ENCODE results near the gene AMBRA1. TPM values are rescaled to one million over a fixed set of nuclear protein-coding genes. Genes with fewer than 3 reads are reported as not detected.

The AMBRA1 gene
- total RNA-seq, 4 donors from 2014 or later: 36.0 to 59.2 (median 51.9) TPM

DNA sequence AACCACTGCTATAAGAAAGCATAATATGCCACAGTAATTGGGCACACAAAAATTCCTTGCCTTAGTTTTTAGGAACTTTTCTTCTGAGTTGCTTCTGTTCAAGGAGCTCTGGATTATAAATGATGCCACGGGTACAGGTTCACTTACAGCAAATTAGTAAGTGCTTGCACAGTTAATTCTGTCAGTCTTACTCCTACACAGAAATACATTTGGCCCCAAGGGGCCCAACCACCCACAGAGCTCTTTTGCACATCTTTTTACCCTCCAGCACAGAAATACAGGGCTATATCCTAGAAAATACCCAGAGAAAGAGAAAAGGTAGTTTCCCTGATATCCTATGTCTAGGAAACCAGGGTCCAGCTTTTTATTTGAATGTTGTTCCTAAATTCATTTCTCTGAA lies 115.6 kb downstream of the AMBRA1 start:
- WGBS, 2 donors: 38 to 85% methylated on average over 1 of the region's 1 CpG
- DNase-seq: no peak
- no peak for TF ChIP-seq POLR2A (IDR thresholded peaks at IDR 0.05)
- TF ChIP-seq, protein P1, sequence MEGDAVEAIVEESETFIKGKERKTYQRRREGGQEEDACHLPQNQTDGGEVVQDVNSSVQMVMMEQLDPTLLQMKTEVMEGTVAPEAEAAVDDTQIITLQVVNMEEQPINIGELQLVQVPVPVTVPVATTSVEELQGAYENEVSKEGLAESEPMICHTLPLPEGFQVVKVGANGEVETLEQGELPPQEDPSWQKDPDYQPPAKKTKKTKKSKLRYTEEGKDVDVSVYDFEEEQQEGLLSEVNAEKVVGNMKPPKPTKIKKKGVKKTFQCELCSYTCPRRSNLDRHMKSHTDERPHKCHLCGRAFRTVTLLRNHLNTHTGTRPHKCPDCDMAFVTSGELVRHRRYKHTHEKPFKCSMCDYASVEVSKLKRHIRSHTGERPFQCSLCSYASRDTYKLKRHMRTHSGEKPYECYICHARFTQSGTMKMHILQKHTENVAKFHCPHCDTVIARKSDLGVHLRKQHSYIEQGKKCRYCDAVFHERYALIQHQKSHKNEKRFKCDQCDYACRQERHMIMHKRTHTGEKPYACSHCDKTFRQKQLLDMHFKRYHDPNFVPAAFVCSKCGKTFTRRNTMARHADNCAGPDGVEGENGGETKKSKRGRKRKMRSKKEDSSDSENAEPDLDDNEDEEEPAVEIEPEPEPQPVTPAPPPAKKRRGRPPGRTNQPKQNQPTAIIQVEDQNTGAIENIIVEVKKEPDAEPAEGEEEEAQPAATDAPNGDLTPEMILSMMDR (IDR thresholded peaks at IDR 0.05): no peak

DNA sequence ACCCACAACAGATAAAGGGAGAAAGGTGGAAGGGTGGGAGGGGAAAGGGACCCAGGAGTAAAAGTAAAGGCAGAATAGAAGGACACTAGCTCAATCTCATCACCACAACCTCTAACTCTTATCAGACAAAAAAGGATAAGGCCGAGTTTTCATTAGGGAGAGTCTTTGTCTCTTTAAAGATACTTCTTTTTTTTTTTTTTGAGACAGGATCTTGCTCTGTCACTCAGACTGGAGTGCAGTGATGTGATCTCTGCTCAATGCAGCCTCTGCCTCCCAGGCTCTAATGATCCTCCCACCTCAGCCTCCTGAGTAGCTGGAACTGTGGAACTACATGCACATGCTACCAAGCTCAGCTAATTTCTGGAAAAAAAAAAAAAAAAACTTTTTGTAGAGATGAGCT lies 116.7 kb downstream of the AMBRA1 start:
- TF ChIP-seq, protein P1 (IDR thresholded peaks at IDR 0.05): no peak
- no peak for TF ChIP-seq POLR2A (IDR thresholded peaks at IDR 0.05)
- no peaks in the 10 kb centered on the region for H3K27me3 ChIP-seq
- DNase-seq: no peak
- no peaks in the 10 kb centered on the region for H3K9me3 ChIP-seq
- H3K36me3 ChIP-seq: no peaks in the 10 kb centered on the region
- no peaks in the 10 kb centered on the region for H3K4me1 ChIP-seq
- no peak overlapping the region for H3K4me3 ChIP-seq (replicated peaks in 1 of 3)
- no peak overlapping the region for H3K27ac ChIP-seq
- WGBS, 2 donors: 90 to 95% methylated on average over 1 of the region's 1 CpG
- intact Hi-C loops (cut with DNase I): no loop called here

More for the DNA sequence above, 115.6 kb downstream of the AMBRA1 start:
- intact Hi-C loops (cut with DNase I): no loop called here
- no peaks in the 10 kb centered on the region for H3K36me3 ChIP-seq
- H3K9me3 ChIP-seq: no peaks in the 10 kb centered on the region
- no peak overlapping the region for H3K27ac ChIP-seq
- no peaks in the 10 kb centered on the region for H3K4me1 ChIP-seq
- no peak overlapping the region for H3K4me3 ChIP-seq (replicated peaks in 1 of 3)
- no peaks in the 10 kb centered on the region for H3K27me3 ChIP-seq

DNA sequence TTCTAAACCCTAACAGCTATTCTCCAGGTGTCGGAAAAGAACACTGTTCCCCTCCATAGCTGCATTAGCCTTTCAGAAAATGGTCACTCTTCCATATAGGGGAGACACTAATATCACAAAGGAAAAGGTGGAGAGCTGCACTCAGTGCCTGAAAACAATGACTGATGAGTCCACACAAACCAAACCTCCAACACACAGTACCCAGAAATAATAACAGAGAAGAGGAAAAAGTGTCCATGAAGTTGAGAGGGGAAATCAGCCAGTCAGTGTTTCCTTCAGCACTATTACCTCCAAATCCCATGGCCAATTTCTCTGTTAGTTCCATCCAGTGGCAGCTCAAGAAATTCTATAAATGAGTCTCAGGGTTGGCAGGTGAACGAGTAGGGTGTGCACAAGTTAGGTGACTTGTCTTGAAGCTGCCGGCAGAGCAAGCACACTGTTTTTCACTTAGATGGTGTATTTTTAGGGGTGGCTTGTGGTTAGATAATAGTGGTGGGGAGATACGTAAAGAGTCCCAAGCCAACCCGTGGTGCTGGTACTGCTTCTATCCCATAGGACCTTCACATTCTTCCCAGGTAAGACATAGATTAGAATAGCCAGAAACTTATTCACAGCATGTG lies 117.8 kb downstream of the AMBRA1 start:
- no peaks in the 10 kb centered on the region for H3K36me3 ChIP-seq
- intact Hi-C loops (cut with DNase I): no loop called here
- DNase-seq: no peak
- TF ChIP-seq POLR2A (IDR thresholded peaks at IDR 0.05): no peak
- TF ChIP-seq, protein P1 (IDR thresholded peaks at IDR 0.05): no peak
- no peaks in the 10 kb centered on the region for H3K4me1 ChIP-seq
- H3K4me3 ChIP-seq (replicated peaks in 1 of 3): no peak overlapping the region
- H3K27ac ChIP-seq: no peak overlapping the region
- 80 to 92% methylated on average over 5 of the region's 5 CpGs for WGBS, 2 donors
- H3K27me3 ChIP-seq: no peaks in the 10 kb centered on the region
- no peaks in the 10 kb centered on the region for H3K9me3 ChIP-seq

DNA sequence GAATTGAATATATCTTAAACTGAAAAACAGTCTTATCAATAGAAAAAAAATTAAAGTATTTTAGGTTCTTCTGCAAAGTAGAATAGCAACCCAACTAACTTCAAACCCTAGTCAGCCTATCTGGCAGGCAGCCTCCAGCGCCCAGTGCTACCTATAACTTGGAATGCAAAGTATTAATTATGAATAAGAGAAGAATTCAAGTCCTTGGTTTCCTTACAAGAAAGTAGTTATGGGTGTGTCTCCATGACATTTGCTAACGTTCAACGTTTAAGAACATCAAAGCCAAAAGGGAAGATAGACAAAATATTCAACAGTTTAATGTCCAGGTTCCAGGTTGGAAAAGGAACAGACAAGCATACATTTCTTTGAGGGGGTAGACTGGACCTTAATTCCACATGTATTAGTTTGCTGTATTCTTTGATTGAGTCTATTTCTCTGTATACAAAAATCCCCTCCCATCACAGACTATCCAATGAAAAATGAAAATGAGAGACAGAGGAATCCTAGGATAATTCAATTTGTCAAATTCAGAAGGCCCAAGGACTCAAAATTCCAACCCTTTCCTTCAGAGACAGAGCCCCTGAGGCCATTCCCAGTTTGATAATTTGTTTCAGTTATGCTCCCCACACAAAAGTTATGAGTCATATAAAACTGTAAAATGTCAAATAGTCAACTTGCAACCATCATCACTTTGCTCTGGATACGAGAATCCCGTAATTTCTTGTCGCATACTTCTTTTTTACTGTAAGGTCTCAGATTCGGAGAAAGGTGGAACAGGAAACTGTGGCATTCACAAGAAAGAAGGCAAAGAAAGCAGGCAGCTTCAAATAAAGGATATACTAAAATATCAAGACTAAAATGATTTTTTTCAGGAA lies 118.5 kb downstream of the AMBRA1 start:
- DNase-seq: no peak
- H3K4me1 ChIP-seq: no peaks in the 10 kb centered on the region
- intact Hi-C loops (cut with DNase I): no loop called here
- no peaks in the 10 kb centered on the region for H3K27me3 ChIP-seq
- H3K36me3 ChIP-seq: no peaks in the 10 kb centered on the region
- no peak for TF ChIP-seq POLR2A (IDR thresholded peaks at IDR 0.05)
- TF ChIP-seq, protein P1 (IDR thresholded peaks at IDR 0.05): no peak
- H3K27ac ChIP-seq: no peak overlapping the region
- 90 to 94% methylated on average over 7 of the region's 7 CpGs for WGBS, 2 donors
- H3K9me3 ChIP-seq: no peaks in the 10 kb centered on the region
- H3K4me3 ChIP-seq (replicated peaks in 1 of 3): no peak overlapping the region

DNA sequence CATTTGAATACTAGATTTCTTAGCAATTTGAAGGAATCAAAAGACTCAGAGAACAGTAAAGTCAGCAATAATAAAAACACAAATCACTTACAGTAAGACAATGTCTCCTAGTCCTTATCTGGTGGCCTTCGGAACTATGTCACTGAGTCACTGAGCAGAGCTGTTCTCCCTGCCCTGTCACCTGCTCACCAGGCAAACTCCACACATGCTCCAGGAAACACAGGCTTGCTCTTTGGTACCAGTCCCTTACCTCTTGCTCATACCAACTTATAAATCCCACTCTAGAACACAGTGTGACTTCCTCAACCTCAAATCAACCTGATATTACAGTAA lies 121.2 kb downstream of the AMBRA1 start:
- no peak for DNase-seq
- no peak overlapping the region for H3K27ac ChIP-seq
- WGBS, 2 donors: 83 to 90% methylated on average over 1 of the region's 1 CpG
- H3K36me3 ChIP-seq: no peaks in the 10 kb centered on the region
- no peaks in the 10 kb centered on the region for H3K9me3 ChIP-seq
- no peak for TF ChIP-seq POLR2A (IDR thresholded peaks at IDR 0.05)
- TF ChIP-seq, protein P1 (IDR thresholded peaks at IDR 0.05): no peak
- no peak overlapping the region for H3K4me3 ChIP-seq (replicated peaks in 1 of 3)
- intact Hi-C loops (cut with DNase I): no loop called here
- H3K4me1 ChIP-seq: no peaks in the 10 kb centered on the region
- no peaks in the 10 kb centered on the region for H3K27me3 ChIP-seq
